ENCODE results near the gene GDPD4. TPM values are rescaled to one million over a fixed set of nuclear protein-coding genes. Genes with fewer than 3 reads are reported as not detected.

GDPD4 gene
- total and polyA plus RNA-seq, 3 experiments from 2014 or later = not detected

- no peaks in the 10 kb centered on the region for H3K9me3 ChIP-seq (ENCODE audit: low read length)
- no peak overlapping the region for H3K4me3 Mint-ChIP-seq
- H3K27me3 ChIP-seq (ENCODE audit: insufficient read depth, low read length, poor library complexity, severe bottlenecking) = no peaks in the 10 kb centered on the region
- no peaks in the 10 kb centered on the region for H3K4me1 ChIP-seq (ENCODE audit: insufficient read depth, low read length)
- no peak for DNase-seq
- H3K36me3 ChIP-seq (ENCODE audit: insufficient read depth, low read length) = no peaks in the 10 kb centered on the region
- H3K36me3 Mint-ChIP-seq = no peaks in the 10 kb centered on the region
- POLR2A ChIA-PET = no interaction called here
- CTCF ChIA-PET = no interaction called here
- H3K27me3 Mint-ChIP-seq = no peaks in the 10 kb centered on the region
- H3K27ac ChIP-seq (ENCODE audit: low read depth, low read length) = no peak overlapping the region
- no peaks in the 10 kb centered on the region for H3K4me1 Mint-ChIP-seq
- no peak overlapping the region for H3K27ac Mint-ChIP-seq
- H3K4me3 ChIP-seq (ENCODE audit: low read length) = no peak overlapping the region
- H3K9me3 Mint-ChIP-seq = peaks cover 3 to 13% (median 8%) of the 10 kb centered on the region in 5 donors
Observed at GRCh38 chr11:77249427-77249826, 52.1 kb downstream of the GDPD4 start.

- no peaks in the 10 kb centered on the region for H3K9me3 ChIP-seq (ENCODE audit: low read length)
- H3K4me3 Mint-ChIP-seq = no peak overlapping the region
- no peaks in the 10 kb centered on the region for H3K27me3 Mint-ChIP-seq
- no peak overlapping the region for H3K27ac Mint-ChIP-seq
- H3K36me3 Mint-ChIP-seq = no peaks in the 10 kb centered on the region
- H3K27me3 ChIP-seq (ENCODE audit: insufficient read depth, low read length, poor library complexity, severe bottlenecking) = no peaks in the 10 kb centered on the region
- H3K27ac ChIP-seq (ENCODE audit: low read depth, low read length) = no peak overlapping the region
- no peak overlapping the region for H3K4me3 ChIP-seq (ENCODE audit: low read length)
- ChIA-PET POLR2A (no interaction called here), CTCF (no interaction called here)
- no peaks in the 10 kb centered on the region for H3K9me3 Mint-ChIP-seq
- H3K4me1 Mint-ChIP-seq = no peaks in the 10 kb centered on the region
- no peaks in the 10 kb centered on the region for H3K4me1 ChIP-seq (ENCODE audit: insufficient read depth, low read length)
- no peaks in the 10 kb centered on the region for H3K36me3 ChIP-seq (ENCODE audit: insufficient read depth, low read length)
- no peak for DNase-seq
Observed at GRCh38 chr11:77244277-77245027, 57.0 kb downstream of the GDPD4 start.

- POLR2A ChIA-PET = no interaction called here
- H3K27me3 ChIP-seq (ENCODE audit: insufficient read depth, low read length, poor library complexity, severe bottlenecking) = no peaks in the 10 kb centered on the region
- H3K36me3 ChIP-seq (ENCODE audit: insufficient read depth, low read length) = no peaks in the 10 kb centered on the region
- Mint-ChIP-seq H3K27ac (no peak overlapping the region), H3K36me3 (no peaks in the 10 kb centered on the region), H3K4me3 (no peak overlapping the region), H3K9me3 (peaks cover 0 to 1% (median 0%) of the 10 kb centered on the region in 5 donors), H3K4me1 (no peaks in the 10 kb centered on the region), H3K27me3 (peaks cover 5 to 17% of the 10 kb centered on the region in 2 donors)
- CTCF ChIA-PET = no interaction called here
- H3K27ac ChIP-seq (ENCODE audit: low read depth, low read length) = no peak overlapping the region
- DNase-seq = no peak
- H3K4me3 ChIP-seq (ENCODE audit: low read length) = no peak overlapping the region
- H3K4me1 ChIP-seq (ENCODE audit: insufficient read depth, low read length) = no peaks in the 10 kb centered on the region
- no peaks in the 10 kb centered on the region for H3K9me3 ChIP-seq (ENCODE audit: low read length)
Observed at GRCh38 chr11:77236901-77237300, 64.6 kb downstream of the GDPD4 start.

GRCh38 chr11:77233011-77233410, 68.5 kb downstream of the GDPD4 start:
- no peaks in the 10 kb centered on the region for H3K36me3 ChIP-seq (ENCODE audit: insufficient read depth, low read length)
- Mint-ChIP-seq H3K4me1 (no peaks in the 10 kb centered on the region), H3K9me3 (no peaks in the 10 kb centered on the region), H3K4me3 (no peak overlapping the region), H3K36me3 (no peaks in the 10 kb centered on the region), H3K27me3 (peaks cover 6 to 23% of the 10 kb centered on the region in 2 donors), H3K27ac (no peak overlapping the region)
- POLR2A ChIA-PET = no interaction called here
- CTCF ChIA-PET = interaction anchor here (0.6 to 1.1 kb wide), 2 partner anchors 17 to 44 kb away, joined by 3 to 5 read pairs; no protein-coding TSS in a partner anchor
- no peaks in the 10 kb centered on the region for H3K27me3 ChIP-seq (ENCODE audit: insufficient read depth, low read length, poor library complexity, severe bottlenecking)
- no peaks in the 10 kb centered on the region for H3K9me3 ChIP-seq (ENCODE audit: low read length)
- no peaks in the 10 kb centered on the region for H3K4me1 ChIP-seq (ENCODE audit: insufficient read depth, low read length)
- no peak overlapping the region for H3K27ac ChIP-seq (ENCODE audit: low read depth, low read length)
- no peak overlapping the region for H3K4me3 ChIP-seq (ENCODE audit: low read length)
- no peak for DNase-seq

GRCh38 chr11:77232242-77232641, 69.2 kb downstream of the GDPD4 start:
- CTCF ChIA-PET = interaction anchor here (0.7 kb wide), 1 partner anchor 45 kb away, joined by 3 read pairs; no protein-coding TSS in a partner anchor
- H3K27ac Mint-ChIP-seq = no peak overlapping the region

GRCh38 chr11:77231800-77232199, 69.7 kb downstream of the GDPD4 start:
- H3K27me3 Mint-ChIP-seq = peaks cover 6 to 28% of the 10 kb centered on the region in 2 donors
- H3K4me3 Mint-ChIP-seq = no peak overlapping the region
- Histone ChIP-seq H3K36me3 (ENCODE audit: insufficient read depth, low read length) (no peaks in the 10 kb centered on the region), H3K4me1 (ENCODE audit: insufficient read depth, low read length) (no peaks in the 10 kb centered on the region), H3K9me3 (ENCODE audit: low read length) (no peaks in the 10 kb centered on the region), H3K4me3 (ENCODE audit: low read length) (no peak overlapping the region), H3K27me3 (ENCODE audit: insufficient read depth, low read length, poor library complexity, severe bottlenecking) (no peaks in the 10 kb centered on the region), H3K27ac (ENCODE audit: low read depth, low read length) (no peak overlapping the region)
- ChIA-PET POLR2A (no interaction called here), CTCF (interaction anchor here (0.7 kb wide), 1 partner anchor 44 kb away, joined by 3 read pairs; no protein-coding TSS in a partner anchor)
- H3K9me3 Mint-ChIP-seq = no peaks in the 10 kb centered on the region
- H3K4me1 Mint-ChIP-seq = no peaks in the 10 kb centered on the region
- no peak overlapping the region for H3K27ac Mint-ChIP-seq
- DNase-seq = no peak
- H3K36me3 Mint-ChIP-seq = no peaks in the 10 kb centered on the region

More at GRCh38 chr11:77232242-77232641, 69.2 kb downstream of the GDPD4 start:
- no peak for DNase-seq
- no peak overlapping the region for H3K4me3 ChIP-seq (ENCODE audit: low read length)
- no peak overlapping the region for H3K4me3 Mint-ChIP-seq
- H3K27ac ChIP-seq (ENCODE audit: low read depth, low read length) = no peak overlapping the region
- H3K9me3 ChIP-seq (ENCODE audit: low read length) = no peaks in the 10 kb centered on the region
- no peaks in the 10 kb centered on the region for H3K4me1 Mint-ChIP-seq
- POLR2A ChIA-PET = no interaction called here
- H3K27me3 Mint-ChIP-seq = peaks cover 6 to 24% of the 10 kb centered on the region in 2 donors
- no peaks in the 10 kb centered on the region for H3K4me1 ChIP-seq (ENCODE audit: insufficient read depth, low read length)
- H3K36me3 ChIP-seq (ENCODE audit: insufficient read depth, low read length) = no peaks in the 10 kb centered on the region
- H3K9me3 Mint-ChIP-seq = no peaks in the 10 kb centered on the region
- no peaks in the 10 kb centered on the region for H3K27me3 ChIP-seq (ENCODE audit: insufficient read depth, low read length, poor library complexity, severe bottlenecking)
- H3K36me3 Mint-ChIP-seq = no peaks in the 10 kb centered on the region

- CTCF ChIA-PET = no interaction called here
Observed at GRCh38 chr11:77230878-77231605, 70.4 kb downstream of the GDPD4 start.

GRCh38 chr11:77223797-77224196, 77.7 kb downstream of the GDPD4 start:
- peaks cover 20 to 52% of the 10 kb centered on the region in 2 donors for H3K27me3 Mint-ChIP-seq
- Histone ChIP-seq H3K27ac (ENCODE audit: low read depth, low read length) (no peak overlapping the region), H3K4me1 (ENCODE audit: insufficient read depth, low read length) (no peaks in the 10 kb centered on the region), H3K36me3 (ENCODE audit: insufficient read depth, low read length) (no peaks in the 10 kb centered on the region), H3K4me3 (ENCODE audit: low read length) (no peak overlapping the region), H3K9me3 (ENCODE audit: low read length) (no peaks in the 10 kb centered on the region), H3K27me3 (ENCODE audit: insufficient read depth, low read length, poor library complexity, severe bottlenecking) (no peaks in the 10 kb centered on the region)
- H3K27ac Mint-ChIP-seq = no peak overlapping the region
- peaks cover 0 to 3% (median 0%) of the 10 kb centered on the region in 5 donors for H3K9me3 Mint-ChIP-seq
- CTCF ChIA-PET = no interaction called here
- H3K36me3 Mint-ChIP-seq = no peaks in the 10 kb centered on the region
- no peaks in the 10 kb centered on the region for H3K4me1 Mint-ChIP-seq
- no peak for DNase-seq
- no peak overlapping the region for H3K4me3 Mint-ChIP-seq
- POLR2A ChIA-PET = no interaction called here

More at GRCh38 chr11:77230878-77231605, 70.4 kb downstream of the GDPD4 start:
- no peak overlapping the region for H3K27ac ChIP-seq (ENCODE audit: low read depth, low read length)
- Mint-ChIP-seq H3K4me3 (no peak overlapping the region), H3K27me3 (peaks cover 6 to 27% of the 10 kb centered on the region in 2 donors), H3K36me3 (no peaks in the 10 kb centered on the region), H3K4me1 (no peaks in the 10 kb centered on the region), H3K27ac (no peak overlapping the region), H3K9me3 (no peaks in the 10 kb centered on the region)
- H3K4me1 ChIP-seq (ENCODE audit: insufficient read depth, low read length) = no peaks in the 10 kb centered on the region
- no peak for DNase-seq
- POLR2A ChIA-PET = no interaction called here
- no peak overlapping the region for H3K4me3 ChIP-seq (ENCODE audit: low read length)
- H3K9me3 ChIP-seq (ENCODE audit: low read length) = no peaks in the 10 kb centered on the region
- no peaks in the 10 kb centered on the region for H3K36me3 ChIP-seq (ENCODE audit: insufficient read depth, low read length)
- H3K27me3 ChIP-seq (ENCODE audit: insufficient read depth, low read length, poor library complexity, severe bottlenecking) = no peaks in the 10 kb centered on the region

Measured in CD8-positive, alpha-beta memory T cell (primary cell).